HG02588 (cell line): ENCODE measurements around the gene FOXO3.

Experiments used
- ATAC-seq: cut with Tn5 transposase; IDR thresholded peaks from one replicate; pipeline ENCODE4 v1.9.1; 2021; ENCODE audit warnings: mild to moderate bottlenecking, moderate library complexity; ENCODE audit not compliant: unreplicated experiment

FOXO3 gene

DNA sequence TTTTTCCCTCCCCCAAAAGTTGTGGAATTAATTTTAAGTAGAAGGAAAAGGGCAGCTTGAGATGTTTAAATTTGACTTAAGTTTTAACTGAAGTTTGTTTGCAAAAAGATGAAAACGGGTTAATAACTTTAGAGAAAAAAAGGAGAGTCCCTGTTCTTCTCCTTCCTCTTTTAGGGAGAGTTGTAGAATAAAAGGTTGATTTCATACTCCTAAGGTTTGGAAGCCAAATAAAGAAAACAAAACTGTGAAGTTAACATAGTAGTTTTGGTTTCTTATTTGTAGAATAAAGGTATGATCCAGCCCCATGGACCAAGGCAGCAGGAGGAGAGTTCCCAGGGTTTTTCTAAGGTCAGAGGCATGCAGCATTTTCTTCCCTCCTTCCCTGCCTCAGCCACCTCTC, 33.4 kb downstream of the FOXO3 start:
- no peak for ATAC-seq

DNA sequence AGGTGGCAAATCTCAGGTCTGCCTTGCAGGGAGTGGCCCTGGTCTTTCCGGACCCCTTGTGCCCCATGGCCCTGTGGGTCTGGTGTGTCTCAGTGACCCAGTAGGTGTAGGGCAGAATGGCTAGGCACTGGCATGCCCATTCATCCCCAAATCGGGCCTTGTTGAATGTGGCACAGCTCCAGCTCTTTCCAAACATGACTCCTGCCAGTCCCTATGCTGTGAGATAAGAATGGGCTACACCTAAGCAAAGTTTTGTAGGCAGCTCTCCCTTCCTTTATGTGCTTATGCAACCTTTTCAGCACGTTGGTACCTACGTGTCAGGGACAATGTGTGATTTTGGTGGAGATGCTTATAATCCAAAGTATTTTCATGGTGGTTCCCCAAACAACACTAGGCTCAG, 33.9 kb downstream of the FOXO3 start:
- ATAC-seq = no peak

DNA sequence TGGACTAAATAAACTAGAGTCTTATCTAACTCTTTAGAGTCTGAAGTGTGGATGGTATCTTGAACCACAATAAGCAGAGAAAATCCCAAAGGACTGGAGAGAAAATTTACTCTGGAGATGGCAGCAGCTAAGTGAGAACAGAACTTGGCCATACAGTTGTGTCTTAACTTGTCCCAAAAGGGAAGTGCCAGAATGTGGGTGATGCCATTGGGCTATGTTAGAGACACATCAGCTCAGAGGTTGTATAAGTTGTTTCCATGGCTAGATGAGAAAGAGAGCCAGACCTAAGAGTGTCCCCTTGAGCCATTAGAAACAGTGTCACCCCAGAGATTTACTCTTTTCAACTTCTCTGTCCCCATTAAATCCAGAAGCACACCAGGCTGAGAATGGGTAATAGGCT, 36.2 kb downstream of the FOXO3 start:
- ATAC-seq = no peak

DNA sequence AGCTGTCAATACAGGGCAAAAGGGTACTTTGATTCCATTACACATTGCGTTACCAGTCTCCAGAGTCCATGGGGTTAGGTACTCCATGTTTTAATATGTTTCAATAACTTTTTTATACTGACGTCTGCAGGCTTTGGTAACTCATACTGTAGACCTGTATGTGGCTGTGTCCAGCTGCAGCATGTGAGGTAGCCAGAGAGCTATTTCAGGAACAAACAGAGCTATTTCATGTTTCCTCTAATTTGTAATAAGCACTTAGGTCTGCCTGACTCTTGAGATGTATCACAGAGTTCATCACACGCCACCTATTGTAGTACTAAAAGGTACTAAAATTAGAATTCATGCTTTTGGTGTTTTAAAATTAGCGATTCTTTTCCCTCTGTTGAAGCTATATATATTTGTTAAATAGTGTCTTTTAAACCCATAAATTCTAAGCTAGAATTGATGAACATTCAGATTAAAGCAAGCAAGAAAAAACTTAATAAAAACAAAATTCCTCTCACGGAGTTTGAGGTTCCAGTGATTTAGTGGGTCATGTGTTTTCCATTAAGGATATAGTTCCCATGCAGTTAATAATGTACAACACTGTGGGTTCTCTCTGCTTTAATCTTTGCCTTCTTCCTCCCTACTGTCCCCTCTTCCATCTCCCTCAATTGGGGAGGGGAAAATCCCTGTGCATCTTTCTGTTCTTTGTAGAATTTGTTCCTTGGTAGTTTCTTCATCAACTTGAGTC, 37.0 kb downstream of the FOXO3 start:
- ATAC-seq = no peak

DNA sequence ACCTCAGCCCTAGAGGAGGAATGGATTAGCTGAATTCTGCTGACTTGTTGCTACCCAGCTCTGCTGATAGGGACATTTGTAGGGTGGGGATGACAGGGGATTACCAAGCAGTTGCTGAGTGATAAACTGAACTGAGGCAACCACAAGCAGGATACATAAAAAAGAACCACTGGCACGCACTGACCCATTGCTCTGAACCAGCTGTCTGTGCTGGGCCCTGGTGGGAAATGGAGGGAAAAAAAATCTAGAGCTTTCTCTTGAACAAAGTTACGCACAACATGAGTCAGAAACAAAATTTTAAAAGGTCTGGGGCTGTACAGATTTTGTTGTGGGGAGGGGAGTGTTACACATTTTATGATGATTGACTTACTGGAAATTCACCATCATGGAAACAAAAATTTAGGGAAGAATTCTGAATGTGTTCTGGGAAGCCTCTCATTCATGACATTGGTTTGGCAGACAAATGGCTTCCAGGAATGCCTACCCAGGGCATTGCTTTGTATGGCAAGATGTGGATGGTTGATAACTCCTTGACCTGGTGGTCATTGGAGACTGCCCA, 37.7 kb downstream of the FOXO3 start:
- peak; percentile 95 for ATAC-seq

DNA sequence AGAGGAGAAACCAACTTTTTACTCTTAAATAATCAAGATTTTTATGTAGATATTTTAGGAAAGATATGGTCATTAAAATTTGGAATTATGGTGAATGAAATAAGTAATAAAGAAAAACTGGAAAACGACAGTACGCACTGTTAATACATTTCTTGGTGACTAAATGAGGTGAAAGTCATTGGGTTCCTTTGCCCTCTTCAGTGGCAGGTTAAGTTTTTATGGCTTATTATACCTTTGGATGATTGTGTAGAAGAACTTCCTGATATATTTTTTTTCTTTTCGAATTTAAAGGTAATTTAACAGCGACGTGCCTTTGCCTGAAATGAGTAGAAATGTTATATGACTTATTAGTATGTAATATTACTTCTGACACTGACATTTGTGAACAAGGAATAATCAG, 43.4 kb downstream of the FOXO3 start:
- no peak for ATAC-seq

DNA sequence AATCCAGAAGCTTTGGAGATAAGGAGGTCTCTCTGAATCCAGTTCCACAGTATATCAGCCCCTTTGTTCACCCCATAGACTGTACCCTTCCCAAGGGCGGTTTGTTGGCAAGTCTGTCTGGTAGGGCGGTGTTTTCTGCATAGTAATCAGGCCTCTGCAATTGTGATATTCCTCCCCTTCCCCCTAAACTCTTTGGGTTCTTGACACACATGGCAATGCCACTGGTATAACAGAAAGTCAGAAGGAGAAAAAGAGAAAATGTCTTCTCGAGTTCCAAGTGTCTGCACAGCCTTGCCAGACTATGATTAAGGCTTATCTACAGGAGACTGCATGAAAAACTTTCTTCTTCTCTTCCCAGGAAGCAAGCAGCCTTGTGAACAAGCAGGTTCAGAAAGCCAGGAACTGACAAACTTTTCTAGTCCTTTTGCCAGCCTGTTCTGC, 45.6 kb downstream of the FOXO3 start:
- no peak for ATAC-seq

DNA sequence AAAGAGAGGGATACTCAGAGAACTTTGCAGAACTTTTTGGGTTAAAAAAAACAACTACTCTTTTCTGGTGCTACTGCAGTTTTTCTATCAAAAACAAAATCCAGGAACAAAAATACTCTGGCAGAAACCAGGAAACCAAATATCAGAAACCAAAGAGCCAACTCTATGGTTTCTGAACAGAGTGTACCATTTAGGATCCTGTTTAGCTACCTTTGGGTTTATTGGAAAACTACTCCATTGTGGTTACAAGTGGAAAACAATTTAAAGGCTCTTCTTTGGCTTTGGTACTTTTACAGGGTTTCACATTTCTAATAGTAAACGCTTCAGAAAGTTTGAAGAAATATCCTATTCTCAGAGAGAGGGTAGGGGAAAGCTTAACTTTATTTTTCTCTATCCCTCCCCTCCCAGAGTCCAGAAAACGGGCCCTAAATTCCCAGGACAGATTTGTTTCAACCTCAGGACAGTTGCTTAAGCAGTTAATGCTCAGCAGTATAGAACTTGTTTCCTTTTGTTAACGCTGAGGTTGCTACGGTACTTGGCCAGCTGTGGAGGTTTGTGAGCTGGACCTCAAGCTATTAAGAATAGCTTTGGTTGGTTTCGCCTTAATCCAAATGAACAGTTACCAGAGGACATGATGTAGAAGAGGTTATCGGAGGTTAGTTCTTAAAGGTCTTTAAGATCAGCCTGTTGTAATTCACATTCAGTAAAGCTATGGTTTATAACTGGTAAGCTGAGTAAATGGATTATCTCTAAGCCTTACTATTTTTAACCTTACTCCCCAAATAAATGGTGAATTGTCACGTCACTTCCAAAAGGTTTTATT, 47.9 kb downstream of the FOXO3 start:
- no peak for ATAC-seq

DNA sequence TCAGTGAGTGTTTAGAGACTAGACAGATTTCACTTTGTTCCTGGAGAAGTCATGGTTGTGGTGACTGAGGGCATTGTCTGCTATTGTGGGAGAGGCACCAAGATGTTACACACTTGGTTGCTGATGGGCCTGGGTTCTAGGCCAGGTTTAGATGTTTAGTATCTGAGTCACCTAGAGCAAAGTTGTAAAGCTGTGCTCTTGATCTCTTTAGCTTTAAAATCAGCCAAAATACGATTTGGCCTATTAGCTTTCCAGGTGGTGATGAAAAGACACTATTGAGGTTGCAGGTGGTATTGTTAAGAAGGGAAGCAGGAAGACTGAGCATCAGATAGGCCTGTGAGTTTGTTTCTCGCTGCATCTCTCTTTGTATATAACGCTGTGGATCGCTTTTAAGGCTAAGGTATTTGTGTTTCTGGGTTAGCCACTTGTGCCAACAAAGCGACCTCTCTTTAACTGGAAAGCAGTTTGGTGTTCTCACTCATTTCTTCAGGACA, 48.6 kb downstream of the FOXO3 start:
- no peak for ATAC-seq

DNA sequence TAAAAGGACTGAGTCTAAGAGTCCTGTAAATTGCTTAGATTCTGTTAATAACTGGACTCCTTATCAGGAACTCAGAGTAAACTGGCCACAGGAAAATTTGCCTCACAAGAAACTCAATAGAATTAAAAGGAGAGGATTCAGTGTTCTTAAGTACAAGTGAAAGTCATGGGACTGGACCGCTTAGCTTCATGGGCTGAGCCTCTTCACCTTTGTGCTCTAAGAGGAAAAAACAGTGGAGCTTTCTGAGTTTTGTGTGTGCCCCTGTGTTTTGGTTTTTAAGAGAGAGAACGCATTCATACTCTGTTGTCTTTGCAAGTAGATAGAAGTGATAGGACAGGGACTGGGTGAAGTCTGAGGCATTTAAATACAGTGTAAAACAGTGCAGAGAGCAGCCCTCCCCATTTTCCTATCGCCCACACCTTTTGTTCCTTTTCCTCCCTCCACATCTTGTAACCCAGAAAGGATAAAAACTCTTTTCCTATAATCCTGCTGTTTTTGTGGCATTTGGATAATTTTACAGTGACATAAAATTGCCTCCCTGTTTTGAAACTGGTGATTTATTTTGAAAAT, 49.6 kb downstream of the FOXO3 start:
- ATAC-seq = no peak

DNA sequence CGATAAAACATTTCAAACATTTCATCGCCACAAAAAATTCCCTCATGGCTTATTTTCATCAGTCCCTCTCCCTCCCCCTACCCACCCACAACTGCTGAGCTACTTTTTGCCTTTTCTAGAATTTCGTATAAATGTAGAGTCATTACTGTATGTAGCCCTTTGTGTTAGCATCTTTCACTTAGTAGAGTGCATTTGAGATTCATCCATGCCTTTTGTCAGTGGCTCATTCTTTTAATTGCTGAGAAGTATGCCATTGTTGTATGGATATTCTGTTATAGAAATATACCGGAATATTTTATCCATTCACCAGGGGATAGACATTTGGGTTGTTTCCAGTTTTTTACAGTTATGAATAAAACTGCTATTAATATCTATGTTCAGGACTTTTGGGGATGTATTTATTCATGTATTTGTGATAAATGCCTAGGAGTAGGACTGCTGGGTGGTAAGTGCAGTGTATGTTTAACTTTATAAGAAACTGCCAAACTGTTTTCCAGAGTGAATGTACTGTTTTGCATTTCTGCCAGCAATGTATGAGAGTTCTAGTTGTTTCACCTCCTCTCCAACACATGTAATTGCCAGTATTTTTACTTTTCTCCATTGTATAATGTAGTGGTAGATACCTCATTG, 50.4 kb downstream of the FOXO3 start:
- no peak for ATAC-seq

DNA sequence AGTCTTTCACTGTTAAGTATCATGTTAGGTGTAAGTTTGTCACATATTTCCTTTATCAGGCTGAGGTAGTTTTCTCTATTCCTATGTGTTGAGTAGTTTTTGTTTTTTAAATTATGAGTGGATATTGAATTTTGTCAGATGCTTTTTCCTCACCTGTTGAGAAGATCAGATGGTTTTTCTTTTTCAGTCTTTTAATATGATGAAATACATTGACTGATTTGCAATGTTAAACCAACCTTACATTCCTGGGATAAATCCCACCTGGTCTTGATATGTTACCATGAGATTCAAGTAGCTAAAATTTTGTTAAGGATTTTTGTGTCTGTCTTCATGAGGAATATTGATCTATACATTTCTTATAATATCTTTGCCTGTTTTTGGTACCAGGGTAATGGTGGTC, 52.1 kb downstream of the FOXO3 start:
- ATAC-seq = no peak

DNA sequence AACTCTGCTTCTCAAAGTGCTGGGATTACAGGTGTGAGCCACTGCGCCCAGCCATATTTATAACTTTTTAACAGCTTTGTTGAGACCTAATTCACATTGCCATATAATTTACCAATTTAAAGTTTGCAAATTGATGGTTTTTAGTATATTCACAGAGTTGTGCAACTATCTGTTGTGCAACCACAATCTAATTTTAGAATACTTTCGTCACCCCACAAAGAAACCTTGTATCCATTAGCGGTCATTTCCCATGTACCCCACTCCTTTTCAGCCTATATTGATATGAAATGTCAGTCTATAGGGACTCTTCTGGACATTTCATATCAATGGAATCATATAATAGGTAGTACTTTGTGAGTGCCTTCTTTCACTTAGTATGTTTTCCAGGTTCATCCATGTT, 55.8 kb downstream of the FOXO3 start:
- ATAC-seq = no peak

DNA sequence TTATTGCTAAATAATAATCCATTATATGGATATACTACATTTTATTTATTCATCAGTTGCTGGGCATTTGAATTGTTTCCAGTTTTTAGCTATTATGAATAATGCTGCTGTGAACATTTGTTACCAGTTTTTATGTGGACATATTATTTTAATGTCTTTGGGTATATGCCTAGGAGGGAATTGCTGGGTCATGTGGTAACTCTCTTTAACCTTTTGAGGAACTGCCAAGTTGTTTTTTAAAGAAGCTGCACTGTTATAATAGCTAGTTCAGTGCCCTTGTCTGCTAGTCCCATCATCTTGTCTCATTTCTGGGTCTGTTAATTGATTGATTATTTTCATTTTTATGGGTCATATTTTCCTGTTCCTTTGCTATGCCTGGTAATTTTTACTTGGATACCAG, 56.3 kb downstream of the FOXO3 start:
- no peak for ATAC-seq

DNA sequence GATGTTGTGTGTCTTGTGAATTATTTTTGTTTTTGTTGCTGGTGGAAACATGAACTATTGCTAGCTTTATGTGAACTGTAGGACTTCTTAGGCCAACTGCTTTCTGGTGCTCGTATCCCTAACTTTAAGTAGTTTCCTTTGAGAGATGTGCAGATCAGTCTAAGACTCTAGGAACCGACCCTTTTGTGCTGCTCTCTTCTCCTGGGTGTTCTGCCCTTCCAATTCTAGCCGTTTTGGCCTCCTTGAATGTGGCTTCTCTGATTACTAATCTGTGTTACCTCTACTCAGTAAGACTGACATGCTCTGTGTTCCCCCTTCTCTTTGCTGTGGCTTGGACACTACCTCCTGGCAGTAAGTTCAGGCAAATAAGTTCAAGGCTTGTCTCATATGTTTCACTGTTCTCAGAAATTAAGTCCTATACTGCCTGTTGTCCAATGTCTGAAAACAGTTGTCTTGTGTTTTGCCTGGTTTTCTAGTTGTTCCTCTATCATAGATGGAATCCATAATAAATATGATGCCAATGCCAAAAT, 58.0 kb downstream of the FOXO3 start:
- ATAC-seq = no peak

DNA sequence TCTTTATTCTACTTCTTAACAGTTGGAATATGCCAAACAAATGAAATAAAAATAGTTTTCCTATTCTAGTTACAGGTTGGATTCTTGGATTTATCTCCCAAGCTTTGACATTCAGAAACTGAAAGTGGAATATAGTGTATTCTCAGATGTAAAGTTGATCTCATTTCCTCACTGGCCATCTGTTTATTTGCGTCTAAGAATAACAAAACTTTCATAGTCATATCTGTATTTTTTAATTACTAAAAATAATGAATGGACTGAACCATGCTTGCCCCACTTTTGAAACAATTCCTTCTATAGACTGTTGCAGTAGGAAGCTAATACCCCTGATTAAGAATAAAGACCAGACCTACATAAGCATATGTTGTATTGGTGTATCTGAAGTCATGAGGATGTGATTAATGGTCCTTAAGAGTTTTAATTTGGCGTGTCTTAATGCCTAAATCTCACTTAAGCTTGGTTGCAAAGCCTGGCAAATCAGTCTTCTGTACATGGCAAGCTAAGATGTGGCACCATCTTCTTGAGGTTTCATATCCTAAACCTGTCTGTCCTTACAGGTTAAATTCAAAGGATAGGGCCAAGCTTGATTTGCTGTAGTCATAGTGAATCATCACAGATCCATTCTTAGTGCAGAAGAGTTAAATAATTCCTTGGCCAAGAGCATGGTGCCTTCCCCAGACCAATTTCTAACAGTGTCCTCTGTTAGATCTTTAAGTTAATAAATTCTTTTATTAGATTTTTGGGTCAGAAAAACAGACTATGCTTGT, 58.9 kb downstream of the FOXO3 start:
- no peak for ATAC-seq

DNA sequence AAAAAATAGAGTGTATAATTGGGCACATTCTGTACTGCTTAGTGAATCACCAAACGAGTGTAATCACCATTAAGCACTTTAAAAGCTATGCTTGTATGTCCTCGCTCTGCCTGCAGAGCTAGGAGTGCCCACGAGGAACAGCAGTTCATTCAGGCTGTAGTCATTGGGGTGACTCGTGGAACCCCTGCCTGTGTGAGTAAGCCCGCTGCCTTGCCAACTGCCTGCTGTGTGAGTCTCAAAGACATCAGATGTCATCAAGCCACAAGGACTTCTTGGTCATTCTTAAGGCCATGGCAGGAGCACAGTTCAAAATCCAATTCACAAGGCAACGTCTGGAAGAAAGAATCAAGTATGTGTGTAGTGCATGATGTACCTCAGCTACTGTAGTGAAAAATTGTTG, 60.4 kb downstream of the FOXO3 start:
- ATAC-seq = no peak

DNA sequence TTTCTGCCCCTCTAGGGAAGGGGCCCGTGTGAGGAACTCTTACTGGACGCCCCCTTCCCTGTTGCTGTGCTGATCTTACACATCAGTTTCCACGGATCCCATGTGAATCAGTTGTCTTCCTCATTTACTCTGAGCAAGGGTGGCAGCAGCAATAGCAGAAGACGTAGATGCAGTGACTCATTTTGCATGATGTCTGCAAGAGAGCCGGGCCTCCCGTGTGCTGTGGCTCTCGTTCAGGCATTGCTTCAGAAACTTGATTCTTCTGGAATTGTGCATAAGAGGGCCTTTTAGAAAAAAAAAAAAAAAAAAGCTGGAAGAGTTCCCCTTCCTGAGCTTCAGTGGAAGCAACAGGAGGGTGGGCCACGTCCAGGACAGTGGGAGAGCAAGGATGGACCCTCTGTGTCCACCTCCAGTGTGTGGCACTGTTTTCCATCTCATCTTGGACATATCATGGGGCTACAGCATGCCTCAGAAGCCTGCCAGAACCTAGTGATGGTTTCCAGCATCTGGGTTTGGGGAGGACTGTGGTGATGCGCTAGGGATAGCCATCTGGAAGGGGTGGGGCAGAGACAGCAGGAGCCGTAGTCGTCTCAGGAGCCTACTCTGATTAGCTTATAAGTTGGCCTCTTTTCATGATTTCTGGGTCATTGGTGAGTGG, 62.1 kb downstream of the FOXO3 start:
- ATAC-seq = no peak

DNA sequence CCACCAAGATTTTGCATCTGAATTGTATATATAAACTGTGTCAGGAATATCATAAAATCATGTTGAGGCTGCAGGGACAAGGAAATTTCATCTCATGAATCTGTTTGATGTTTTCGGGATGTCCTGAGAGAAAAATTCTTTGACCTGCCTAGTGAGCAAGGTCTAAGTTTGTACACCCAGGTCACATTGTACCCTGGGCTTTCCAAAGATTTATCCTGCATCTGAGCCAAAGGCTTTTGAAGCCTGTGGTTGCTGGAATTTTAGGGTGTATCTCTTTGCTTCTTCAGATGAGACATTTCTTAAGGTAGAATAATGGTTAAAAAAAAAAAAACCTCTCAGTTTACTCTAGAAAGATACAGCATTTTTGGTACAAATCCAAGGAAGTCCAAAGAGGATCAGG, 63.3 kb downstream of the FOXO3 start:
- no peak for ATAC-seq

DNA sequence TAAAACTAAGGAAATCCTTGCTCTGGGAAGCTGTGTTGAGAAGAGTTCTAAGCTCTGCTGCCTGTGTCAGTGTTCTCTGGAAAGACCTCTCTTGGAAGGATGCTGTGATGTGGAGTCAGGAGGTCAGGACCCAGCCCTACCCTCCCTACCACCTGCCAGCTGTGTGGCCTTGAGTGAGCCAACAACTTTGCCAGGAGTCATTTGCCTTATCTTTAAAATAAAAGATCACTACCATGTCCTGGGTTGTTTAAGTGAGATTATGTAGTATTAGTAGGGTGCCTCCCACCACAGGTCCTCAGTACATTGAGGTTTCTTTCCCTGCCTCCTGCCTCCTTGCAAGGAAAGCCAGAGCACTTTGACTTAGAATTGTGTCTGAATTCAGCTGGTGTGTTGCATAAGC, 64.9 kb downstream of the FOXO3 start:
- no peak for ATAC-seq
